ENCODE data around the gene ADGRV1.

- TF ChIP-seq EZH2 (IDR thresholded peaks at IDR 0.05; ENCODE audit: borderline replicate concordance, low read depth, low read length, poor library complexity, severe bottlenecking) (no peak), CTCF (conservative IDR thresholded peaks at IDR 0.05; ENCODE audit: low read depth, low read length) (no peak)
Measured at GRCh38 chr5:90849939-90850338, 291.3 kb downstream of the ADGRV1 start.

Data from A673 (cell line).